Thymus (tissue), 14 donors: ENCODE results near the gene PIGB. TPM values are rescaled to one million over a fixed set of nuclear protein-coding genes. Genes with fewer than 3 reads are reported as not detected.
A peak's percentile ranks its signal among the peaks of the same experiment; 100 is the strongest.
"Not testable (repeated sequence)": the region's sequence is repeated elsewhere in the genome, so short reads cannot be mapped to it uniquely, and the experiment has no call there.

ENCODE experiments used
- DNase-seq, 9 donors: peaks; one replicate each; pipeline ENCODE4 v3.0.0-alpha.2; 2013; ENCODE audit warnings: low spot score in 9 of 9, low read depth in 6 of 9, missing footprints in 1 of 9
- H3K27ac ChIP-seq, 2 donors: one replicate each; pipeline ENCODE4 v1.5.1; 2013; ENCODE audit warnings: control low read depth in 1 of 2, low read depth in 1 of 2, low read length in 1 of 2, mild to moderate bottlenecking in 1 of 2, moderate library complexity in 1 of 2
- H3K27me3 ChIP-seq, 2 donors: one replicate each; pipeline ENCODE4 v1.5.1; 2013; ENCODE audit warnings: low read length in 1 of 2; ENCODE audit not compliant: control insufficient read depth in 2 of 2, insufficient read depth in 1 of 2
- H3K36me3 ChIP-seq, 2 donors: one replicate each; pipeline ENCODE4 v1.5.1; 2013; ENCODE audit warnings: low read length in 1 of 2, mild to moderate bottlenecking in 1 of 2, moderate library complexity in 1 of 2; ENCODE audit not compliant: control insufficient read depth in 2 of 2, insufficient read depth in 2 of 2
- H3K4me1 ChIP-seq, 2 donors: one replicate each; pipeline ENCODE4 v1.5.1; 2013; ENCODE audit warnings: low read length in 2 of 2; ENCODE audit not compliant: control insufficient read depth in 2 of 2, insufficient read depth in 2 of 2
- H3K4me3 ChIP-seq, 2 donors: one replicate each; pipeline ENCODE4 v1.5.1; 2013; ENCODE audit warnings: low read length in 2 of 2, control low read depth in 1 of 2, mild to moderate bottlenecking in 1 of 2
- H3K9me3 ChIP-seq, 2 donors: one replicate each; pipeline ENCODE4 v1.5.1; 2013; ENCODE audit warnings: low read length in 1 of 2, mild to moderate bottlenecking in 1 of 2; ENCODE audit not compliant: control insufficient read depth in 2 of 2, insufficient read depth in 1 of 2
- WGBS: extraction: QIAGEN DNeasy Blood & Tissue Kit; methylation state at CpG from one replicate; pipeline ENCODE4 v1.1.7; 2013; 5-methylcytosine and 5-hydroxymethylcytosine counted together
- long read RNA-seq, 10 donors: transcript quantifications; one replicate each; lab custom pipeline, GENCODE V29; 2026
- polyA plus RNA-seq: library from polyadenylated mRNA; stranded (reverse); fragments of 200-250 nt; gene quantifications from one replicate; pipeline ENCODE4 v1.2.3, GENCODE V29; 2013
- total RNA-seq: library from RNA; stranded (reverse); fragments of 120-200 nt; gene quantifications from one replicate; pipeline ENCODE4 v1.2.4, GENCODE V29; 2013
- donor health status: healthy.

Gene PIGB
- total RNA-seq (13.7 TPM), polyA plus RNA-seq (40.2 TPM)
- long read RNA-seq, donor 1, result 0 reads
- long read RNA-seq, donor 2, result 0 reads
- long read RNA-seq, donor 3, partial matches to known transcripts, result 17 of 30 reads
- long read RNA-seq, donor 3, other reads (novel, unspliced or antisense), result 11 of 30 reads
- long read RNA-seq, donor 4, result 0 reads
- long read RNA-seq, donor 5, partial matches to known transcripts, result 0 of 7 reads
- long read RNA-seq, donor 5, other reads (novel, unspliced or antisense), result 0 of 7 reads
- long read RNA-seq, donor 6, partial matches to known transcripts, result 10 of 11 reads
- long read RNA-seq, donor 6, other reads (novel, unspliced or antisense), result 0 of 11 reads
- long read RNA-seq, donor 7, partial matches to known transcripts, result 9 of 10 reads
- long read RNA-seq, donor 7, other reads (novel, unspliced or antisense), result 0 of 10 reads
- long read RNA-seq, donor 8, partial matches to known transcripts, result 0 of 1 reads
- long read RNA-seq, donor 8, other reads (novel, unspliced or antisense), result 0 of 1 reads
- long read RNA-seq, donor 9, partial matches to known transcripts, result 0 of 3 reads
- long read RNA-seq, donor 9, other reads (novel, unspliced or antisense), result 0 of 3 reads
- long read RNA-seq, donor 10, partial matches to known transcripts, result 0 of 2 reads
- long read RNA-seq, donor 10, other reads (novel, unspliced or antisense), result 0 of 2 reads

DNA sequence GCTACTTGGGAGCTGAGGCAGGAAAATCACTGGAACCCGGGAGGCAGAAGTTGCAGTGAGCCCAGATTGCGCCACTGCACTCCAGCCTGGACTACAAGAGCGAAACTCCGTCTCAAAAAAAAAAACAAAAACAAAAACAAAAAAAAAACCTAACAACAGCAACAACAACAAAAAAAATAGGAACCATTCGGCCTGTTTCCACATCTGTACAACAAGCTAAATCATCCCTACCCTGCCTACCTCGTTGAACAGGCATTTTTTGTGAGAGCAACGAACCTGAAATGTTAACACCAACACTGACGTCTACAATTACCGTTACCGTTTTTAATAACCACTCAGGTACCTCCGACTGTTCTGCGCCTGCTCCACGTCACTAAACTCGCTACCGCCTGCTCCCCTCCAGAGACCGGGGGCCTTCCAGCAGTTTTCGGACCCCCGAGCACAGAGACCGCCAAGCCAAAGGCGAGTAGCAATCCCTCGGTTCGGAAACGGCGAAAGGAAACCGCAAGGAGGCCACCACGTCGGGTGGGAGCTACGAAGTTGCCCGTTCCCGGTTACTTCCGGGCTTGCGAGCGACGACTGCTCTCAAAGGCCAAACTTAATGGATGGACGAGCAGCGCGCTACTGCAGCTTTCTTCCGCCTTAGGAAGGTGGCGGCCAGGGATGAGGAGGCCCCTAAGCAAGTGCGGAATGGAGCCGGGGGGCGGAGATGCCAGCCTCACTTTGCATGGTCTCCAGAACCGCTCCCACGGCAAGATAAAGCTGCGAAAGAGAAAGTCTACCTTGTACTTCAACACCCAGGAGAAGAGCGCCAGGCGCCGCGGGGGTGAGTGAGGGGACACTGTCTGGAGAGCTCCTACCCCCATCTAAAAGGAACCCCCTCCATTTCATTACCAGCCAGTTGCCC lies at the start of gene PIGB, which contains the start of gene PIGBOS1:
PIGB (plus strand) TSS at position 635 of the 907 bp plus-strand sequence; CDS start at position 664, 29 bp downstream.
PIGBOS1 (minus strand) TSS at position 536 of the 907 bp plus-strand sequence. CDS start 1,331 bp downstream, outside the sequence.
- peak; percentile 69 to 94 (median 82) for DNase-seq

GRCh38 chr15:55270291-55270690 lies 48.7 kb upstream of the PIGB start:
- H3K9me3 ChIP-seq, result no peaks in the 10 kb centered on the region
- H3K4me3 ChIP-seq, result no peak overlapping the region
- peaks cover 3 to 15% of the 10 kb centered on the region in 2 donors for H3K4me1 ChIP-seq
- H3K27me3 ChIP-seq, result no peaks in the 10 kb centered on the region
- peaks cover 0 to 2% of the 10 kb centered on the region in 2 donors for H3K36me3 ChIP-seq
- DNase-seq, result no peak
- no peak overlapping the region for H3K27ac ChIP-seq
- WGBS, result 96% methylated on average over 6 of the region's 6 CpGs

More for the DNA sequence above, at the start of gene PIGB, which contains the start of gene PIGBOS1:
- Histone ChIP-seq H3K27ac (peak within 1 kb of the TSS; percentile 87 to 94), H3K27me3 (no peaks in the 10 kb centered on the region), H3K4me3 (peak within 1 kb of the TSS; percentile 66 to 100), H3K36me3 (peaks cover 0 to 3% of the 10 kb centered on the region in 2 donors), H3K4me1 (peaks cover 3 to 7% of the 10 kb centered on the region in 2 donors), H3K9me3 (no peaks in the 10 kb centered on the region)
- 1% methylated on average over 49 of the region's 49 CpGs for WGBS

- no peak overlapping the region for H3K4me3 ChIP-seq
- no peak overlapping the region for H3K27ac ChIP-seq
- H3K36me3 ChIP-seq, result peaks cover 0 to 2% of the 10 kb centered on the region in 2 donors
- WGBS, result 98% methylated on average over 5 of the region's 5 CpGs
- no peaks in the 10 kb centered on the region for H3K27me3 ChIP-seq
- peaks cover 0 to 10% of the 10 kb centered on the region in 2 donors for H3K4me1 ChIP-seq
- no peaks in the 10 kb centered on the region for H3K9me3 ChIP-seq
- no peak for DNase-seq
Measured at GRCh38 chr15:55276324-55276723, 42.7 kb upstream of the PIGB start.

- H3K36me3 ChIP-seq, result peaks cover 0 to 2% of the 10 kb centered on the region in 2 donors
- 30% methylated on average over 7 of the region's 7 CpGs for WGBS
- peaks cover 0 to 10% of the 10 kb centered on the region in 2 donors for H3K4me1 ChIP-seq
- DNase-seq, result peak in 2 of 9 donors; percentile 17 to 42
- H3K9me3 ChIP-seq, result no peaks in the 10 kb centered on the region
- no peaks in the 10 kb centered on the region for H3K27me3 ChIP-seq
- H3K4me3 ChIP-seq, result no peak overlapping the region
- H3K27ac ChIP-seq, result peak overlapping the region in 1 of 2 donors; percentile 47
Measured at GRCh38 chr15:55277116-55277564, 41.9 kb upstream of the PIGB start.

GRCh38 chr15:55277715-55278114 lies 41.3 kb upstream of the PIGB start:
- WGBS, result 92% methylated on average over 2 of the region's 2 CpGs

DNA sequence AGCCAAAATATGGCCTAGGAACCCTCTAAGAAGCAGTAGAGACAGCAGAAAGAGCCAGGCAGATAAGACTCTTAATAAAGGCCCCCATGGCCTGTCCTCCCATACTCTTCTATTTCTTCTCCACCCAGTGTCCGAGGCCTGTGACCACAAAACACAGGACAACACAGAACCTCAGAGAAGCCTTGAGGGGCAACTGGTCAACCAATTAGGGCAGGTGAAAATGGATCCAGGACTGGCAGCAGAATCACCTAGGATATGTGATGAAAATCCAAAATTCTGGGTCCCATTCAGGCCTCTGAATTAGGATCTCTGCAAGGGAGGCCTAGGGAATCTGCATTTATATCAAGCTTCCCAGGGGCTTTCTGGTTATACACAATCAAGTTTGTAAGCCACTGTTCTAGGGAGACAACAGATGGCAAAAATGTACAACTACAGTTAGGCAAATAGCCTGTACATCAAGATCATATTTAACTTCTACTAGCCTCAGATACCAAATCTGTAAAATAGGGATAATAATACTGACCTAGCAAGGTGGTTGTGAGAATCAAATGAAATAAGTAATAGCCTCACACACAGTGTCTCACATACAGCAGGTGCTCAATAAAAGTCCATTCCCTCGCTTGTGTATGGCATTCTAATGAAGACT lies 39.8 kb upstream of the PIGB start:
- Histone ChIP-seq H3K36me3 (peaks cover 2 to 4% of the 10 kb centered on the region in 2 donors), H3K9me3 (no peaks in the 10 kb centered on the region), H3K4me1 (peaks cover 0 to 10% of the 10 kb centered on the region in 2 donors), H3K27ac (peak overlapping the region in 1 of 2 donors; percentile 53), H3K27me3 (no peaks in the 10 kb centered on the region), H3K4me3 (no peak overlapping the region)
- no peak for DNase-seq
- 90% methylated on average over 2 of the region's 2 CpGs for WGBS

More at GRCh38 chr15:55277715-55278114, 41.3 kb upstream of the PIGB start:
- Histone ChIP-seq H3K9me3 (no peaks in the 10 kb centered on the region), H3K4me3 (no peak overlapping the region), H3K4me1 (peaks cover 0 to 10% of the 10 kb centered on the region in 2 donors), H3K27ac (peak overlapping the region in 1 of 2 donors; percentile 47), H3K27me3 (no peaks in the 10 kb centered on the region), H3K36me3 (peaks cover 0 to 2% of the 10 kb centered on the region in 2 donors)
- no peak for DNase-seq

- no peak overlapping the region for H3K4me3 ChIP-seq
- 49% methylated on average over 4 of the region's 4 CpGs for WGBS
- DNase-seq, result peak in 1 of 9 donors; percentile 25
- peaks cover under 1 to 4% of the 10 kb centered on the region in 2 donors for H3K36me3 ChIP-seq
- no peaks in the 10 kb centered on the region for H3K9me3 ChIP-seq
- H3K27ac ChIP-seq, result peak overlapping the region; percentile 15 to 53
- H3K27me3 ChIP-seq, result no peaks in the 10 kb centered on the region
- H3K4me1 ChIP-seq, result peaks cover 0 to 10% of the 10 kb centered on the region in 2 donors
Measured at GRCh38 chr15:55279746-55280351, 39.2 kb upstream of the PIGB start.

GRCh38 chr15:55280589-55280988 lies 38.4 kb upstream of the PIGB start:
- not testable (repeated sequence) for H3K9me3 ChIP-seq, DNase-seq, H3K27me3 ChIP-seq, H3K4me3 ChIP-seq, H3K27ac ChIP-seq, H3K36me3 ChIP-seq
- peaks cover 0 to 10% of the 10 kb centered on the region in 2 donors for H3K4me1 ChIP-seq
- 88% methylated on average over 2 of the region's 2 CpGs for WGBS
